SK-N-MC (cell line): ENCODE measurements around the gene TEX22.

Experiments used
- EZH2 ChIP-seq: fragments of 200-600 bp; sonication (generic); IDR thresholded peaks from one replicate; pipeline ENCODE4 v1.6.1; 2017; ENCODE audit warnings: antibody characterized with exemption
- FOXP2 ChIP-seq: optimal IDR thresholded peaks from 2 replicates; pipeline ENCODE3; 2011; ENCODE audit warnings: mild to moderate bottlenecking, moderate library complexity; ENCODE audit not compliant: insufficient read depth; ENCODE audit errors: extremely low read length, control extremely low read depth
- POLR2AphosphoS5 ChIP-seq: IDR thresholded peaks from 2 replicates; pipeline ENCODE4 v1.6.1; 2012; ENCODE audit warnings: mild to moderate bottlenecking, low read depth, low read length, borderline replicate concordance

DNA sequence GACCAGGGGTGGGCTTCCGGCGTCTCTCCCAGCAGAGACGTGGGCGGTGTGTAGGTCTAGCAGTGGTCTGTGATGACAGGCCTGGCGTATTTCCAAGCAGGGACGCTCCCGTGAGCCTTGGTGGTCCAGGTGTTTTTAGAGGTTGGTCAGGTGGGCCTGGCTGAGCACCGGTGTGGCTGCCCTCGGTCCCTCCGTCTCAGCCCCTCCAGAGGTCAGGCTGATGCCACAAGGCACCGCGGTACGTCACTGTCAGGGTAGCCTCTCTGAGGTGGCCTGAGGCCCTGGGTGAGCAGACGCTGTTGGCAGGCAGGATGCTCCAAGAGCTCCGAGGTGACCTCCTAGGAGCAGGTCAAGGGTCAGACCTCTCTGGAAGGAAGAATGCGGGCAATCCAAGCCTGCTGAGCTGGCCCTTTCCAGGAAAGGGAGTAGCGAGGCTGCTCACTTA lies 34.8 kb downstream of the TEX22 start:
- TF ChIP-seq POLR2AphosphoS5 (no peak; the same call in 1 of the 2 replicates), EZH2 (no peak), FOXP2 (no peak)
